Measurements from ENCODE around the gene WWOX.

DNA sequence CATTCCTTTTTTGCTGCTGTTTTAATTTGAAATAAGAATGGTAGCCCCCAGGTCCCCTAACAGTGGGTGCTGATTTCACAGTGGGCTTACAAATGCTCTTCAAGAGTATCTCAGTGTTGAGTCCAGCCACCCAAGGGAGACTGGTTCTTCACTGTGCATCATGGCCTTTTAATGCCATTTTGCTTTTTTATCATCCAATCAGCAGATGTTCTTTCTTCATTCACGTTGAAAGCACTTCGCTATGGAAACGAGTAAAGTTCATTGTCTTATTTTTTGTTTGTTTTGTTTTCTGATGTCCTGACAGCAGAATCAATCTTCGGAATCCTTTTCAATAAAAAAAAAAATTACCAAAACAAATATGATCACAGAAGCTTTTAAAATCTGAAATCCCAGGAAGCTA lies 1072.0 kb downstream of the WWOX start:
- TF ChIP-seq POLR2A (IDR thresholded peaks at IDR 0.05; ENCODE audit: low read length) (no peak), GATA1 (IDR thresholded peaks at IDR 0.05; ENCODE audit: low read depth, low read length) (no peak)
